Measurements from ENCODE around the gene FOXP1. TPM values are rescaled to one million over a fixed set of nuclear protein-coding genes. Genes with fewer than 3 reads are reported as not detected.

The FOXP1 gene
- total and polyA plus RNA-seq, 3 donors from 2014 or later: 37.8 to 105 (median 75.9) TPM

- intact Hi-C loops (cut with DNase I; ENCODE audit: low total_unique reads): no loop called here
- no peak overlapping the region for H3K4me3 ChIP-seq
- H3K4me1 ChIP-seq: no peaks in the 10 kb centered on the region
- no peaks in the 10 kb centered on the region for H3K9me3 ChIP-seq
- H3K36me3 ChIP-seq (ENCODE audit: low read depth, missing control alignments): no peaks in the 10 kb centered on the region
- H3K27ac ChIP-seq: no peak overlapping the region
- whole genome bisulfite sequencing, 2 donors: 82 to 83% methylated on average over 6 of the region's 6 CpGs
- DNase-seq: no peak
- TF ChIP-seq POLR2A (IDR thresholded peaks at IDR 0.05): no peak
- no peak for TF ChIP-seq CTCF (IDR thresholded peaks at IDR 0.05)
- no peaks in the 10 kb centered on the region for H3K27me3 ChIP-seq
Measured at GRCh38 chr3:71486831-71487230, 96.7 kb downstream of the FOXP1 start.

- TF ChIP-seq POLR2A (IDR thresholded peaks at IDR 0.05) (no peak), CTCF (IDR thresholded peaks at IDR 0.05) (no peak)
- Histone ChIP-seq H3K4me3 (no peak overlapping the region), H3K9me3 (no peaks in the 10 kb centered on the region), H3K36me3 (ENCODE audit: low read depth, missing control alignments) (no peaks in the 10 kb centered on the region), H3K27me3 (no peaks in the 10 kb centered on the region), H3K4me1 (no peaks in the 10 kb centered on the region), H3K27ac (no peak overlapping the region)
- no peak for DNase-seq
- WGBS, 2 donors: 88 to 90% methylated on average over 1 of the region's 1 CpG
- intact Hi-C loops (cut with DNase I; ENCODE audit: low total_unique reads): no loop called here
Measured at GRCh38 chr3:71485896-71486295, 97.6 kb downstream of the FOXP1 start.

- DNase-seq: no peak
- no peak overlapping the region for H3K27ac ChIP-seq
- H3K27me3 ChIP-seq: no peaks in the 10 kb centered on the region
- no peak overlapping the region for H3K4me3 ChIP-seq
- 74 to 84% methylated on average over 4 to 5 of the region's 5 CpGs for WGBS, 2 donors
- TF ChIP-seq POLR2A (IDR thresholded peaks at IDR 0.05): no peak
- intact Hi-C loops (cut with DNase I; ENCODE audit: low total_unique reads): no loop called here
- no peaks in the 10 kb centered on the region for H3K36me3 ChIP-seq (ENCODE audit: low read depth, missing control alignments)
- no peaks in the 10 kb centered on the region for H3K9me3 ChIP-seq
- H3K4me1 ChIP-seq: no peaks in the 10 kb centered on the region
Measured at GRCh38 chr3:71484452-71484851, 99.1 kb downstream of the FOXP1 start.

GRCh38 chr3:71484047-71484446, 99.5 kb downstream of the FOXP1 start:
- 89 to 91% methylated on average over 2 of the region's 2 CpGs for WGBS, 2 donors
- intact Hi-C loops (cut with DNase I; ENCODE audit: low total_unique reads): no loop called here
- H3K27me3 ChIP-seq: no peaks in the 10 kb centered on the region

GRCh38 chr3:71482771-71483170, 100.8 kb downstream of the FOXP1 start:
- no peak for DNase-seq
- TF ChIP-seq POLR2A (IDR thresholded peaks at IDR 0.05) (no peak), CTCF (IDR thresholded peaks at IDR 0.05) (no peak)
- Histone ChIP-seq H3K27ac (no peak overlapping the region), H3K4me3 (no peak overlapping the region), H3K27me3 (no peaks in the 10 kb centered on the region), H3K9me3 (no peaks in the 10 kb centered on the region), H3K36me3 (ENCODE audit: low read depth, missing control alignments) (no peaks in the 10 kb centered on the region), H3K4me1 (no peaks in the 10 kb centered on the region)
- WGBS, 2 donors: 95 to 97% methylated on average over 5 of the region's 5 CpGs
- intact Hi-C loops (cut with DNase I; ENCODE audit: low total_unique reads): no loop called here

More at GRCh38 chr3:71484047-71484446, 99.5 kb downstream of the FOXP1 start:
- DNase-seq: no peak
- H3K4me1 ChIP-seq: no peaks in the 10 kb centered on the region
- no peak overlapping the region for H3K4me3 ChIP-seq
- H3K27ac ChIP-seq: no peak overlapping the region
- no peaks in the 10 kb centered on the region for H3K9me3 ChIP-seq
- H3K36me3 ChIP-seq (ENCODE audit: low read depth, missing control alignments): no peaks in the 10 kb centered on the region
- TF ChIP-seq CTCF (IDR thresholded peaks at IDR 0.05): no peak
- TF ChIP-seq POLR2A (IDR thresholded peaks at IDR 0.05): no peak
